Inflammatory macrophage treated with lipopolysaccharide for 4 hours (primary cell): ENCODE data around the gene TMC1.

Experiments
- DNase-seq: peaks from one replicate; pipeline ENCODE4 v3.0.0-alpha.2; 2020

The TMC1 gene

GRCh38 chr9:72618811-72619210 is 97.4 kb downstream of the TMC1 start:
- DNase-seq: no peak

GRCh38 chr9:72622186-72622585 is 100.8 kb downstream of the TMC1 start:
- DNase-seq: no peak

GRCh38 chr9:72623156-72623555 is 101.7 kb downstream of the TMC1 start:
- DNase-seq: no peak

- DNase-seq: no peak
Observed at GRCh38 chr9:72627147-72627546, 105.7 kb downstream of the TMC1 start.

GRCh38 chr9:72627956-72628540 is 106.6 kb downstream of the TMC1 start:
- no peak for DNase-seq

- peak; percentile 95 for DNase-seq
Observed at GRCh38 chr9:72633966-72634365, 112.6 kb downstream of the TMC1 start.

GRCh38 chr9:72635197-72635596 is 113.8 kb downstream of the TMC1 start:
- peak; percentile 68 for DNase-seq

GRCh38 chr9:72636621-72637020 is 115.2 kb downstream of the TMC1 start:
- DNase-seq: no peak

GRCh38 chr9:72643651-72644050 is 122.2 kb downstream of the TMC1 start:
- no peak for DNase-seq

GRCh38 chr9:72646061-72646460 is 124.7 kb downstream of the TMC1 start:
- no peak for DNase-seq

GRCh38 chr9:72648324-72649126 is 127.1 kb downstream of the TMC1 start:
- DNase-seq: peak; percentile 50

GRCh38 chr9:72649127-72649442 is 127.7 kb downstream of the TMC1 start:
- no peak for DNase-seq

GRCh38 chr9:72650206-72650605 is 128.8 kb downstream of the TMC1 start:
- no peak for DNase-seq

- DNase-seq: no peak
Observed at GRCh38 chr9:72656021-72656420, 134.6 kb downstream of the TMC1 start.

GRCh38 chr9:72657023-72657422 is 135.6 kb downstream of the TMC1 start:
- DNase-seq: peak; percentile 5

- DNase-seq: no peak
Observed at GRCh38 chr9:72658703-72659102, 137.3 kb downstream of the TMC1 start.

GRCh38 chr9:72661401-72662135 is 140.2 kb downstream of the TMC1 start:
- DNase-seq: peak; percentile 25

GRCh38 chr9:72665421-72665820 is 144.0 kb downstream of the TMC1 start:
- no peak for DNase-seq

- no peak for DNase-seq
Observed at GRCh38 chr9:72667181-72667580, 145.8 kb downstream of the TMC1 start.

- no peak for DNase-seq
Observed at GRCh38 chr9:72674961-72675360, 153.6 kb downstream of the TMC1 start.

GRCh38 chr9:72675586-72675985 is 154.2 kb downstream of the TMC1 start:
- no peak for DNase-seq

GRCh38 chr9:72680593-72681282 is 159.3 kb downstream of the TMC1 start:
- DNase-seq: no peak

- DNase-seq: no peak
Observed at GRCh38 chr9:72681283-72681630, 159.8 kb downstream of the TMC1 start.

GRCh38 chr9:72684615-72685014 is 163.2 kb downstream of the TMC1 start:
- DNase-seq: no peak
